Activated CD4-positive, CD25-positive, alpha-beta regulatory T cell treated with anti-CD3 and anti-CD28 coated beads, Interleukin-2, amount 50 U/mL, for 24 hours (primary cell): ENCODE data around the gene GPR84.

Source experiments
- ATAC-seq, 2 donors: fragments of 150-1000 bp; cut with Tn5 transposase; one replicate each; pipeline ENCODE4 v1.10.0; 2021; ENCODE audit warnings: mild to moderate bottlenecking in 1 of 2, moderate library complexity in 1 of 2

The GPR84 gene

DNA sequence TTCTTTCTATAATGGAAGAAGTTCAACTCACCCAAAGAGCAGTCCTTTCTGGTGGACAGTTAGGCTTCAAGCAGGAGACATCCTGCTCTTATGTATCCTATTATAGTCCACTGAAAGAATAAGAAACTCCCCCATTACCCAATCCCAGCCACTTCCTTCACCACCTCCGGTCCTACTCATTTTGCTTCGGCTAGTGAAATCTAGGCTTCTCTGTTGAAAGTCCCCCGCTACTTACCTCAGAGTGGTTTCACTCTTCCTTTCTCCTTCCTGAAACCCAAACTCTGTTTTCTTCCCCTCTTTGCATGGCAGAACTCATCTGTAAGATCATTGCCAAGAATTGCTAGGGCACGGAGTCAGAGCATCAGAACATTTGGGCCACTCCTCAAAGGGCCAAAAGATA lies at the start of gene GPR84:
Gene GPR84, minus strand, starts transcription at position 74 of the 400 bp plus-strand sequence. CDS start 635 bp downstream, outside the sequence.
- peak in 1 of 2 donors; percentile 11 for ATAC-seq

DNA sequence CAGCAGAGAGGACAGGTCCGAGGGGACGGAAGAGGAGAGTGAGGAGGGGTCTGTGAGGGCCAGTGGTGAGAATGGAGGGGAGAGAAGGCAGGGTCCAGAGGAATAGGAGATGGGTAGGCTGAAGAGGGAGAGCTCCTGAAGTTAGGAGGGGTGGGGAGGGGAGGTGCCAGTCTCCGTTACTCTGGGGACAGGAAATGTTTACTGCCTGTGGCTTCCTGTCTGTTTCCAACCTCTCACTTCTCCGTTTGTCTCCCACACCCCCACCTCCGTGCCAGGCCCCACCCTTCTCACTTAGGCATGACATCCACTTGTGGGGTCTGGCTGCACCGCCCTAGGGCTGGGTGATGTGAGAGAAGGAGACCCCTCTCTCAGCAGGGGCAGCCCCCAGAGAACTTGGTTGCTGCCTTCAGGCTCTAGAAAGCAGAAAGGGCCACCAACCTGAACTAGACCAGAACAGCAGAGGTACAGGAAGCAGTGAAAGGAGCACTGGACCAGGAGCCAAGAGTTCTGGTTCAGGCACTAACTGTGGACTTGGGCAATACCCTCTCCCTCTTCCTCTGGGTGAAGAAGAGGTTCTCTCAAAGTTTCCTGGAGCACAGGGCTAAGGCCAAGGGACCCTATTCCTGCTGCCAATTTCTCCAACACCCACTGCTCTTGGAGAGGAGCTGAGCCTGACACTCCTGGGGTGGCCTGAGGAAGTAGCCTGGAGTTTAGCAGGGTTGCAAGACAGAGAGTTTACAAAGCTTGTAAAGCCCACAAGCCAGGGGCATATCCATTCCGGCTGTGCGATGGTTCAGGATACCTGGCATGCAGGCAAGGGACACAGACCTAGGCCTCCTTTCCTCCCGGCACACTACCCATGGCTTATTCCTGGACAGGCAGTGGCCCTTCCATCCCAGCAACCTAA lies 49.3 kb upstream of the GPR84 start:
- ATAC-seq, result peak; percentile 42 to 48

DNA sequence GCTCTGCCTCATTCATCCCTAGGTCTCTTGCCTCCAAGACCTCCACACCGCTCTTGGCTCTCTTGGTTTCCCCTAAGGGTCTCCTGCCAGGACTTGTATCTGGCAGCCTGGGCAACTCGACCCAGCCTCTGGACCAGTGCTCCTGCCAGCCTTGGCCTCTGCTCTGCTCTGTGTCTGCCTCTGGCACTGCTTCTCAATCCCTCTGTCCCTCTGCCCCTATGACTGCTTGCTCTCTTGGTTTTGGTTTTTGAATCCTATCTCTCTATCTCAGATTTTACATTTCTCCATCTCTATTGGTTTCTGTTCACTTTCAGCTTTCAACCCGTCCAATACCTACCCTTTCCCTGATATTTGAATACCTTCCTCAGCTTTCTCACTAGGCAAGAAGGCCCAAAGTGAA lies 48.5 kb upstream of the GPR84 start:
- ATAC-seq, result peak; percentile 37 to 52

DNA sequence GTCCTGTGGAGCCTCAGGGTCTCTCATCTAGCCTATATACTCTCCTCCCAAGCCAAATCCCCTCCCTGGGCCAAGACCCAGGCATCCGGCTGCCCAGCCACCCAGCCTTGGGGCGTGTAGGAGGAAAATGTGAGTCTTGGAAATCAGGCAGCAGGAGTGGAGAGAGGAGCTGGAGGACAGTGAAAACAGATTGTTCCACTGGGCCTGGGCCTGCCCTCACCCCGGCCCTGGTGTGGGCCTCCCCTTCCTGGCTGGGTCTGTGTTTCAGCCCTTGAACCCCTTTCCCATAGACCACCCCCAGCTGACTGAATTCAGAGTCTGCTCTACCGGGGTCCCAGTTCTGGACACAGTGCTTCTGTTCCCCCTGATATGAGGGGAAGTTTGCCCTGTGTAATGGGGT lies 48.1 kb upstream of the GPR84 start:
- no peak for ATAC-seq

DNA sequence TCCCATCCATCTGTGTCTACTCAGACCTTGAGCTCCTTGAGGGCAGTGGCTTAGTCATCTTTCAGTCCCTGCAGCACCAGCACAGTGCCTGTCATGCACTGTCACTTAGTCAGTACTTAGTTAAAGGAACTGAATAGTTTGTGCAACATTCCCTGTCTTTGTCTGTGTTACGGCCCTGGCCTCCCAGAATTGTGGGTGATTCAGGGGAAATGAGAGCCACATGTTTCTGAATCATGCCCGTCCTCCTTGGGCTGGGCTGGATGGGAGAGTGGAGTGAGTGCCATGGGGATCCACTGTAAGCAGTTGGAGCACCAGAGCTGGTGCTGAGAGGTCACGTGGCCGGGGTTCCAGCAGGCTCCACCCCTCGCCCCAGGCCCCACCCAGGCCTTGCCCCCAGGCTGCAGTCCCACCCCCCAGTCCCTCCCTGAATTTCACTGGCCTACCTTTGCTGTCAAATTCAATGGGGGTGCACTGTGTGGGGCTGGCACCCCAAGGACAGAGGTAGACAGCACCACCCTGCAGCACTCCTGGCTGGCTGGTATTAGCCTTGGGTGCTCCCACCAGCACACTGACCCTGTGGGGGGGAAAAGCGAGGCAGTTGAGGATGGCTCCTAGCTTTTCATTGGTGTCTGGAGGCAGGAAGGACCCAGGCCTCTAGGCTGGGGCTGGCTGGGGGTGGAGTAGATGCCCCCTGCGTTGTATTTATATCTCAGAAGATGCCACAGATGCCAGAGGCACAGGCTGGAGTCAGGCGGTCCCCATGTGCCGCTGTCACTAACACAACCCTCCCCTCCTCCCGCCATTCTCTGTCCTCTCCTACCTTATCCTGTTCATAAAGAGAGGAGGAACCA lies 47.3 kb upstream of the GPR84 start:
- ATAC-seq, result peak; percentile 87 to 89

DNA sequence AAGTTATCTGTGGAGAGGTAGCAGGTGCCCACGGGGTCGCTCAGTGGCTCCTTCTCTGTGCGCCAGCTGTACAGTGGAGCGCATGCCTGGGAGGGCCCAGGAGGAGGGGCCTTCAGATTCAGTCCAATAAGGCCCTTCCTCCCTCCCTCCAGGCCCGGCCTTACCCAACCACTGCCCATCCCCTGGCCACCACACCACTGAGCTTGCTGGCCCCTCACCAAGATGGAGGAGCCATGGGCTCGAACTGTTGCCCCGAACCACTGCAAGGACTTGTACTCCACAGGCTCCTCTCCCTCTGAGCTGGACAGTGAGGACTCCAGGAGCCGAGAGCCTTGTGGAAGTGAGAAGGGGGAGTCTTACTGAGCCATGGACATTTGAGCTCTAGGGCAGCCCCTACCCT lies 45.0 kb upstream of the GPR84 start:
- no peak for ATAC-seq

DNA sequence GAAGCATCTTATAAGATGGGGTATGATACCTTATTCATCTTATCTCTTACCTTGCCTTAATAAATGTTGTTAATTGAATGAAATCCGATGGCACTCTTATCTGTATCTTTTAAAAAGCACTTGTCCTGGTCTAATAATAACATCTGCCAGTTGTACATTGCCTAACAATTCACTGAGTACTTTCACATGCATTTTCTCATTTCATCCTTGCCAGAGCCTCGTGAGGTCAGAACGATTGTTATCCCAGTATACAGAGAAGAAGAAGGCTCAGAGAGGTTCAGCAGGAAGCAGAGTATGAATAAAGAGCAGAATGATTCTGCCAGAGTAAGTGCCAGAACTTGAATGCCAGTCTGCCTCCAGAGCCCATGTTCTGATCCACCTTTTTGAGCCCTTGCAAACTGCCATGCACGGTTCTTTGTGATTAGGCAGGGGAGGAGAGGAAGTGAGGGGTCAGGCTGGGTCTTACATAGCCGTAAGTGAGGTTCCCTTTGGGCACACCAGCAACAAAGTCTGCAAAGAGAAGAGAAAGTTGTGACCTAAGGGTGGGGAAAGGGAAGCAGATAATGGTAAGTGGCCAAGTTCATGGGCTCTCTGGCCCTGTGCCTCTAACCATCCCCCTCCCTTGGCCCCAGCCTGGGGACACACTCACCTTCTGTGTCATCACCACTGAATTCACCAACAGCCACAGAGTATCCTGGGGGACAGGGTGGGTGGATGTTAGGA lies 43.1 kb upstream of the GPR84 start:
- no peak for ATAC-seq

DNA sequence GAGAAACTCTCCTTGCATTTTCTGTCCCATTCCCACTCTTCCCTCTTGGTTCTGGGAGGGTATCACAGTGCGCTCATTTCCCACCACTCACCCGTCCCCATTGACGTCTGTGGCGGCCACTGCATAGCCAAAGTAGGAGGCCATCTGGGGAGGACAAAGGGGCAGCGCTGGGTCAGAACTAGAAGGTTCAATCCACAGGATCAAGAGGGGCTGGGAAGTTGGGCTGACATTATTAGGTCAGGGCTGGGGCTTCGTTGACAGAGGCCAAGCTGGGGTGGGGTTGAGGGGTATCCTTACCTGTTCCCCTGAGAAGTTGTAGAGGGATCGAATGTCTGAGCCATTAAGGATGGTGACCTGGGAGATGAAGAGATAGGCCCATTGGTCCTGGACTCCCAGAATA lies 41.3 kb upstream of the GPR84 start:
- no peak for ATAC-seq

DNA sequence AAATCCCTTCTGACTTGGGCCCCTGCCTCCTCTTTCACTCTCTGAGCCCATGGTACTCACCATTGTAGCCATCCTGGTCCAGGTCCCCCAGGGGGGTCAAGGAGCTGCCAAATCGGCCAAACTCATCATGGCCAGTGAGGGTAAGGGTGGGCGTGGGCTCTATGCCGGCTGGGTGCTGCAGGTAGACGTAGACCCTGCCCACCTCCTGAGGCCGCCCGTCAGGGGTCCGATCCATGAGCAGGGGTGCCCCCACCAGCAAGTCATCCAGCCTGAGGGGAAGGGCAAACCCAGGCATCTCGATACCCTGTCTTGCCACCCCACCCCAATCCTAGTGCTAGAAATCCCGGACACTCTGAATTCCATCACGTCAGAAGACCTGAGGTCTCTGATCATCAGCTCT lies 40.8 kb upstream of the GPR84 start:
- no peak for ATAC-seq

DNA sequence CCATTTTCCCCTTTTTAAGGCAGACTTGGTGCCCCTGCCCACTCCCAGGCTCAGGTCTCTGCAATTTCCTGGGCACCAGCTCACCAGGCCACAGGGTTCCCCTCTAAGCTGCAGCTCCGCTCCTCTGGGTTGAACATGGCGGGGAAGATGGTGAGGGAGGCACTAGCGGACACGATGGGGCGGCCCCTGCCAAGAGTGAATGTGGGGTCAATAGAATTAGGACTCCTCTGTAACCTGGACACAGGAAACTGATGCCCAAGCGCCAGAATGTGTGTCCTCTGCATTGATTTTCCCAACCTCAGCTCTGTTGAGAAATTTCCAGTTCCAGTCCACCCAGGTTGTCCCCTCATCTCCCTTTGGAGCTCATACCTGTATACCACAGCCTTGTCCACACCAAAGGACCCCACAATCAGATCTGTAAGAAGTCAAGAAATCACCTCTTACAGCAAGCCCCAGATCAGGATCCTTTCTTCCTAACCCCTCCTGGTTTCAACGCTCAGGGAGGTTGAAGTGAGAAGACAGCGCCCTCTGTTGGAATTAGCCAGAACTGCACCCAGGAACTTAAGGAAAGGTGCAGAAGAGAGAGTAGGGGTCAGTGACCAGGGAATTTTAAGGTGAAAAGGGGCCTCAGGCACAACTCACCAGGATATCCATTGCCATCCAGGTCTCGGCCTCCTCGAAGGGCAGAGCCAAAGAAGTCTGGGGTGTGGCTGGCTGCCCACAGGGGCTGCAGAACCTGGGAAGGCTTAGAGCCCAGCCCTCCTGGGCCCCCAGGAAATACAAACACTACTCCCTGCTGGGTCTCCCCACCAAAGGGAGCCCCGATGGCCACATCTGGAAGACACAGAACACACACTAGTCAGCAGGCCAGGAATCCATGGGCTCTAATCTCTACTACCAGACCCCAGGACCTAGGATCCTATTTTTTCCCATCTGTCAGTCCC lies 40.0 kb upstream of the GPR84 start:
- no peak for ATAC-seq

DNA sequence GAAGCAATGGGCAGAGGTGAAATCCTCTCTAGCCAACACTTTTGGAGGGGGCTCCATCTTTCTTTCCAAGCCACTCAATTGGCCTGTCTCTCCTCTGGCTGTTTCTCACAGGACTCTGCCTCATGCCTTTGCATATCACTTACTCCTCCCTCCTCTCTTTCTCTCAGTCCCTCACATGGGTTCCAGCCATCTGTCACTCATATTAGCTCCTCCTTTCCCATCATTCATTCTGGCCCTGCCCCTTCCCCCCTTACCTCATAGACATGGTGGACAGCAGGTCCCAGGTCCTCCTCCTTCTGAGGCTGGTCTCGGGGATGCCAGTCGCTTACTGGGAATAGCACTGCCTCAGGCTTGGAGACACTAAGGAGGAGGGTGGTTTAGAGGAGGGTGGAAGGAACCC lies 36.8 kb upstream of the GPR84 start:
- no peak for ATAC-seq

DNA sequence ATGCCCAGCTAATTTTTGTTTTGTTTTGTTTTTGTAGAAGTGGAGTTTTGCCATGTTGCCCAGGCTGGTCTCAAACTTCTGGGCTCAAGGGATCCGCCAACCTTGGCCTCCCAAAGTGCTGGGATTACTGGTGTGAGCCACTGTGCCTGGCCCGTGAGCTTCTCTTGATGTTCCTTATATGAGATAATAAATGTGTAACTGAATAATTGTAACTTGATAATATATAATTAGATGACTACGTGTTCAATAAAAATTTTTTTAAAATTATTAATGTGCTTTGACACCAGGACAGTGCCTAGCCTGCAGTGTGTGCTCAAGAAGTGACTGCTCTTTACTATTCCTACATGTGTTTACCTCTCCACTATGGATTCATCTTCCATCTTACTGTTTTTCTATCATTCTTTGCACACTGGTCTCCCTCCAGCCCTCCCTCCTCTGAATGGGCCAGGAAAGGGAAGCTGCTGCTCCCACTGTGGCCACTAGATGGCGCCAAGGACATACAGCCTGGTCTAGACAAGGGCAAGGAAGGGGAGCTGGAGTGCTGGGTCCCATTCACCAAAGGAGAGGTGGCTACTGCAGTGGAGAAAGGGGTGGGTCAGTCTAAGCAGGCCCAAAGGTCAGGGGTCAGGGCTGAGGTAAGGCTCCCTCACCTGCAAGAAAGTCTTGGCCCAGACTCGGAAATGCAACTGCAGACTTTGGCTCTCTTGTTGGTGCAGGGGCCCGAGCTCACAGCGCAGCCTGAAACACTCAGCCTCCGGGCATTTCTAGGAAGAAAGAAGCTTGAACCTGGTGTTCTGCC lies 34.9 kb upstream of the GPR84 start:
- ATAC-seq, result peak; percentile 92 to 94

DNA sequence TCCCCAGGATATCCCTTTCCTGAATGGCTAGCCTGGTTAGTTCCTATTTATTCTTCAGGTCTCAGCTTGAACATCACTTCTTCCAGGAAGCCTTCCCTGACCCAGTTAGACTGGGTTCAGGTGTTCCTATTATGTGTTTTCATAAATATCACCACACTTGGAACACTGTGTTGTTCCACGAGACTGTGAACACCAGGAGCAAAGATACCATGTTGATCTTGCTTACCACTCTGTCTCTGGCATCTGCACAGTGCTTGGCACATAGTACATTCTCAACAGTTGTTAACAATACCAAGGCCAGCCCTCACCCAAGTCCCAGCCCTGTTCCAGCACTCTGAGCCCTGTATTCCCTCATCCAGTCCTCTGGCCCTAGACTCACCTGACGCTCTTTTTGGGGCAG lies 33.9 kb upstream of the GPR84 start:
- ATAC-seq, result no peak

DNA sequence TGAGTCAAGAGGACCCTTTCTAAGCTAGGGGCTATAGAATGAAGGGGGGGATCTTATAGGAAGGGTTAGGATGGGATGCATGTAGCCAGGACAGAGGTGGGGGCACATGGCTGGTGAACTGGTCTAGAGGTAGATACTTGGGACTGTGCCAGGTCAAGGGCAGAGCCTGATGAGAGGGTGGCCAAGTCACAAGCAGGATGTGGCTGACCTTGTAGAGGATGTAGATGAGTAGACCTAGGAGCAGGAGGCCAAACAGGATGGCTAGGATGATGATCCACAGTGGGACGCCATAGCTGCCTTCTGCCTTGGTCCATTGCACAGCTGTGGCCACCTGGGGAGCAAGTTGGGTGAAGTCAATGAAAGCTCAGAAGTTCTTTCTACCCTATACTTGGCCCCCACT lies 32.9 kb upstream of the GPR84 start:
- no peak for ATAC-seq

DNA sequence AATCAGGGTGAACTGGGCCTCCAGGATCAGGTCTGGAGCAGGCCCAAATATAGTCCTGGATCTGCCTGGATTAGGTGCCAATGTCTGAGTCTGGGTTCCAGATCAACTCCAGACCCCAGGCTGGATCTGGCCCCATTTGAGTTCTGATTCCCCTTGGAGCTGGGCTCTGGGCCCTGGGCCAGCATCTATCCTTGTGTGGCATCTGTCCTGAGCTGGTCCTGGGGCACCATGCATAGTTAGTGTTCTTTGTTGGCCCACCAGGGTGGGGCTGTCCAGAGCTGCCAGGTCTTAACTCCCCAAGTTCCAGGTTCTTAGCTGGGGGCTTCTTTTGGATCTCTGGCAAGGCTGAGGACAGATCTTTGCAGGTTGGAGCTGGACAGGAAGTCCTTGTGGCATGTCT lies 31.3 kb upstream of the GPR84 start:
- ATAC-seq, result no peak

DNA sequence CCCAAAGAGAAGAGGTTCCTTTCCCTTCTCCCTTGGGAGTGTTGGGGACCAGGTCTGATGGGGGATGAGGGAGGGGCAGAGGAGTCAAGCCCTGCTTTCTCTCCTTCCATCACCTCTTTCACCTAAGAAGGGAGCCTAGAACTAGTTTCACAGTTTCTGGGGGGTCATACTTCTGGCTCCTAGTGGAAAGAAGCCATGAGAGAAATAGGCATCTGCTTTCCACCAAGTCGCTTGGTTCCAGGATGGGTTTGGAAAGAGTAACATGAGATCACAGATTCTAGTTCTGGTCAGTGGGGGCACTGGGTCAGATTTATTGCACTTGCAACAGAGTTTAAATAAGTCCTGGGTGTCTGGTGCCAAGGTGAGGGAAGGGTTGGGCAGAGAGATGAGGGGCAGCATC lies 30.7 kb upstream of the GPR84 start:
- ATAC-seq, result no peak

DNA sequence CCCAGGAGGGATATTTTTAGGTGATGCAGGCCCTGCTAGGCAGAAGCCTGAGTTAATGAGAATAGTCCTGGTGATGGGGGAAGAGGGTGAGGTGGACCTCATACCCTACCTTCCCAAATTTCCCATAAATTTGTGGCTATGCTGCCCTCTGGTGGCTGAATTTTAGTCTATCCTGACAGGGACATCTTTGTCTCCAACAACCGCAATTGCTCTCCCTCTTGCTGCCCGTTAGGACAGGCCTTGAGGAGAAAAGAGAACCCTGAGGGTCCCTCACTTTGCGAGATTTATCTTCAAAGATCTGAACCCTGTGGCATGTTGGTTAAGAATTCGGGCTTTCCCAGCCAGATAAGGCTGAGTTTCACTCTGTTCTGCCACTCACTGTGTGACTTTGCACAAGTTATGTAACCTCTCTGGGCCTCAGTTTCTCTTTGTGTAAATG lies 30.0 kb upstream of the GPR84 start:
- ATAC-seq, result peak in 1 of 2 donors; percentile 12

DNA sequence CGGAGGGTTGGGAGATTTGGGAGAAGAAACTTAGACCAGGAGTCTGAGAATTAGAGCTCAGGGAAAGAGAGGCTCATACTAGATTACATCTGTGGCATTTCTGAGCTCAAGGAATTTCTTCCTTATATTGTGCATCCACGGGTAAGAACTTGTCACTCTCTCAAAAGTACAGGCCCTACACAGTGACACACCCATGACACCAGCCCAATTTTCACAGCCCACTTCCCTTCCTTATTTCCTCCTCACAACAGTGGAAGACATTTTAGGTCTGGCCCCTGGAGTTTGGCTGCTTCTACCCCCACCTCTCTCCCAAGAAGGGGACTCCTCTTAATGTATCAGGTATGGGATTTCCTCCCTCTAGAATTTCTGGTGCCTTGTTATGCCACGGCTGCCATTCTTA lies 29.5 kb upstream of the GPR84 start:
- ATAC-seq, result no peak

DNA sequence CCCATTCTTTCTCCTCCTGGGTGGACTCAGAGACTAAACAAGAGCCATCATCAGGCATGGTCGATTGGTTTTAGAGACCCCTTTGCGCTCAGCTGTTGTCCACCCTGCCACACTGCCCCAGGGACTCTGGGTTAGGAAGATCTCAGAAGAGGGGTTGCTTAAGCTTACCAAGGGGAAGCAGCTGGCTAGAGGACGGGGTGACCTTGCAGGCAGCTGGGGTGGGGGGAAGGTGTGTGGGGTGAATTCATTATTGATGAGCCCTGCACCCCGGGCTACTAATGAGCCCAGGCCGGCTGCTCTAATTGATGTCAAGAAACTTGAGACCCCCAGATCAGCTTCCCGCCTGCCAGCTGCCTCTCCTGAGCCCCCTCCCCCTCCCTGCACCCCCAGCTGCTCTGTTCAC lies 28.9 kb upstream of the GPR84 start:
- no peak for ATAC-seq

DNA sequence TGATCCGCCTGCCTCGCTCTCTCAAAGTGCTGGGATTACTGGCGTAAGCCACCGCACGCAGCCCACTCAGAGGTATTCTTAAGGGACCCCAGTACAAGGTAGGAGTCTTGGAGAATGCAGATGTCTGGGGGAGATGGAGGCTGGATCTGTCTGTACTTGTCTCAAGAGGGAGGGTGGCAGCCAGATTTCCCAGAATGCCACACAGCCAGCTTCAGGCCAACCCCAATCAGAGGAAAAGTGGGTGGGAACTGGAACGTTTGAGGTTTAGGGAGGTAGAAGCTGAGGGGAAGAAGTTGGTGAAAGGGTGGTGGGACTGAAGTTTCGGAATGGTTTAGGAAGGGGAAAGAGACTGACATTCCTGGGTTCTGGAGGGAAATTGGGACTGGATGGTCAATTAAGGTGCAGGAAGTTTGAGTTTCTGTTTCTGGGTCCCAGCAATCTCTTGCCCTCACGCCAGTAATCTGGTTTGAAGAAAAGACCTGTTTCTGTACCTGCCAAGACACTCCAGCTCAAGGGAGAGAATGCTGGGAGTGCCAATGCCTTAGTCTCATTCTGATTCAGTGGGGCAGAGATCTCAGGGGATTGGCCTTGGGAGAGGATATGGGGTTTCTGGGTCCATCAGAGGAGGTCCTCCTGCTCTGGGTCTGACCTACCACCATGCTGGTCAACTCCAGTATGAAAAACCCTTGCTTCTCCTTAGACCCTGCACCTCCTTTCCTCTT lies 28.4 kb upstream of the GPR84 start:
- ATAC-seq, result no peak
